ENCODE data around the gene C2orf80. TPM values are rescaled to one million over a fixed set of nuclear protein-coding genes. Genes with fewer than 3 reads are reported as not detected.
"Not testable (repeated sequence)": the region's sequence is repeated elsewhere in the genome, so short reads cannot be mapped to it uniquely, and the experiment has no call there.

The C2orf80 gene
- polyA plus RNA-seq, 3 donors: 0.27 to 0.96 (median 0.32) TPM

DNA sequence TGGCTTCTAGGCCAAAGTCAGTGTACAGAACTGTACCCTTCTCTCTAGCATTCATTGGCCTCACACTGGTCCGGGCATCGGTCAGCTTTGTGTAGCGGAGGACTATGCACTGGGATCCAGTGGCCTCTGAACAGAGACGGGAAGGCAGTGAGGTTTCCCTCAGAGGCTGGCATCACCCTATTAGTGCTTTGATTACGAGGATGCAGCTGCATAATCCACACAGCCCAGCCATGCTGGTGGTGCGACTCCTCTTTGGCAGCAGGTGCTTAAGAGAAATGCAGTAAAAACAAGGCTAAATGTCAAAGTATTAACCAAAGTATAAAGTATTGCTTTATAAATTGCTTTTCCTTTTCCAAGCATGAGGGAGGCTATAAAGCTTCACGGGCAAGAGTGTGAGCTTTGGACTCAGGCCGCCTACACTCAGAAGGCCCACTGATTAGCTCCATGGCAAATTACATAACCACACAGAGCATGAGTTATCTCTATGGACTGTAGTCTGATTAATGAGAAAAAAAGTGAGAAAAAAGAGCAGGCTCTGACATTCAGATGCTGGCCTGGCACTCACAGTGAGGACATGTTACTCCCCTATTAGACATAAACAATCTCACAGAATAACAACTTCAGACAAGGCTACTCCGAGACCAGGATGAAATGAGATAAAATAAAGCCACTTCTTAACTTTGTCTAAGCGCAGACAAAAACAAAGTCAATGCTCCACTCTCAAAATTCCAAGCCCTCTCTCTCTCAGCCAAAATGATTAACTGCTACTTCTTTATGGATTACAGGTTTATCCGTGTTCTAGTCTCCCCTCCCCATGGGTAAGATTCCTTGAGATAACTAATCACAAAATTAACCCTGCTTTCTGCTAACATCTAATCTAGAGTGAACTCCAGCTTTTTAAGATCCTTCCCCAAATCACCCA is 53.8 kb downstream of the C2orf80 start:
- no peak for DNase-seq

DNA sequence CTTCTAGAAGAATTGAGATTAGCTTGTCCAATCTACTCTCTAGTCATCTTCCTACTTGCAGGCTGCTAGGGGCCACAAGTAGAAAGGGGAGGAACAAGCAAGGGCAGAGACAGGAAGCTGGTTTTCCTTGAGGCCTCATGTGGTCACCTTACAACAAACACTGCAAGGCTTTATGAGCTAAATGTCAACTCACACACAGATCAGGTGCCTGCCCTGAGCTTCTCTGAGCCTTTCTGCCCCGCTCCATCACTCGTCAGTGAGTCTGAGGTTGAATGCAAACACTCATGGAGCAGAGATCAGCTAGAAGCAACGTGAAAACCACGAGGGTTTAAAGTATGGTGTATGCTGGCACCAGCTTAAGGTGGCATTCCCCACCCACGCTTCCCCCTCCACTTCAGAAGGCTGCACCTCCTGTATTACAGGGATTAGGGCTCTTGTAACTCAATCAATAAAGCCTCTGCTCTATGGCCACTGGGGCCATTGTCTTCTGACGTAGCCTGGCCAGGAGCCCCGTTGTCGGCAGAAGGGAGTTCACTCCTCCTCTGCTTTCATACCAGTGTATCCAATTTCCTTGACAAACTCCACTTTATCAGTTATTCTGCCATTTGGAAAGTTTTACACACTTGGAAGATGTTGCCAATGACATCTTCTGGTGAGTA is 54.8 kb downstream of the C2orf80 start:
- DNase-seq: no peak

DNA sequence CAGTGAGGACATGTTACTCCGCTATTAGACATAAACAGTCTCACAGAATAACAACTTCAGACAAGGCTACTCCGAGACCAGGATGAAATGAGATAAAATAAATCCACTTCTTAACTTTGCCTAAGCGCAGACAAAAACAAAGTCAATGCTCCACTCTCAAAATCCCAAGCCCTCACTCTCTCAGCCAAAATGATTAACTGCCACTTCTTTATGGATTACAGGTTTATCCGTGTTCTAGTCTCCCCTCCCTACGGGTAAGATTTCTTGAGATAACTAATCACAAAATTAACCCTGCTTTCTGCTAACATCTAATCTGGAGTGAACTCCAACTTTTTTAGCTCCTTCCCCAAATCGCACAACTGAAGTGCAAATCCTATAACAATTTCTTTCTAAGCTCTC is 59.1 kb downstream of the C2orf80 start:
- no peak for DNase-seq

DNA sequence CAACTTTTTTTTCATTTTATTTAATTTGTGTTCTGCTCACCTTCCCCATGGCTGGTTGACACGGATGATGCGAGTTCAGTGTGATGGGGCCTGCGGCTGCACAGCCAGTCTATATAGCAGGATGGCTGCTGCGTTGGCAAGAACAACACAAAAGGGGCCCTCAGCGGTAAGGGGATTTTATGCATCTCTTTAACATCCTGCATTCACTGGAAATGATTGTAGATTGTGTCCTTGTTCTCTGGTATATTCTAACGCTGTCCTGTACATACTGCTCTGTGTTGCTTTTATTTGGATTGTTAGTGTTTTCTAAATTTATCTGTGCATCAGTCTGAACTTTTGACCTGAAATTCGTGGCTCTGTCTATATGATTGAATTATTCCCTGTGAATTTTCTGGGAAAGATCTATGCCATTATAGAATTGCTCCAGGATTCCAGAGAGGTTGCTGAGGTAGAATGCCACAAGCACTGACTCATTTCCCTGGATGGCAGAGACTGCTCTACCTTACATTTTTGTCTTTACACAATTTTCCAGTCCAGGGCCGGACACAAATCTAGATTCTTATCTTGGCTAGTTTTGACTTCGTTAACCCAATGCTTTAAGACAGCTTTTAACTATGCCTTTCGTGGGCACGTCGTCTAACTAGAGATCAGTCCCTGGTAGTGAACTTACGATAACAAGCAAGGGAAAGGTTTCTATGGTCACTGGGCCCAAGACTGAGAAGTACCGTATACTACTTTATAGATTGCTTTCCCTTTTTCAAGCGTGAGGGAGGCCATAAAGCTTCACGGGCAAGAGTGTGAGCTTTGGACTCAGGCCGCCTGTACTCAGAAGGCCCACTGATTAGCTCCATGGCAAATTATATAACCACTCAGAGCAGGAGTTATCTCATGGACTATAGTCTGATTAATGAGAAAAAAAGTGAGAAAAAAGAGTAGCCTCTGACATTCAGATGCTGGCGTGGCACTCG is 59.8 kb downstream of the C2orf80 start, which contains the start of gene CRYGC:
Gene CRYGC (minus strand): TSS at position 85 of the 968 bp plus-strand sequence. CDS start 36 bp downstream, at position 49.
- no peak for DNase-seq

DNA sequence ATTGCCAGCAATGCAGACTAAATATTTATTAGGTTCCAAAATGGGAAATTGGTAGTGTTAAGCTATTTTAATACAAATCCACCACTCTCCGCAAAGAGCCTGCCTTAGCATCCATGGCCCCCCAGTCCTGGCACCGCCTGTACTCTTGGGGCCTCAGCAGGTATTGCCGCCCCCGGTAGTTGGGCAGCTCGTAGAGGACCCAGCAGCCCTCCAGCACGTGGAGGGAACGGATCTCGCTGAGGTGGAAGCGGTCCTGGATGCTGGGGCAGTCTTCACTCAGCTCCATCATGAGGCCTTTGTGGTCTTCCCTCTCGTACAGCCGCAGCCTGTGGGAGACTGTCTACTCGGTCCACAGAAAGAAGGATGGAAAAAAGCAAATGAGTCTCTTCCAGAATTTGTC is 61.7 kb downstream of the C2orf80 start:
- DNase-seq: no peak

DNA sequence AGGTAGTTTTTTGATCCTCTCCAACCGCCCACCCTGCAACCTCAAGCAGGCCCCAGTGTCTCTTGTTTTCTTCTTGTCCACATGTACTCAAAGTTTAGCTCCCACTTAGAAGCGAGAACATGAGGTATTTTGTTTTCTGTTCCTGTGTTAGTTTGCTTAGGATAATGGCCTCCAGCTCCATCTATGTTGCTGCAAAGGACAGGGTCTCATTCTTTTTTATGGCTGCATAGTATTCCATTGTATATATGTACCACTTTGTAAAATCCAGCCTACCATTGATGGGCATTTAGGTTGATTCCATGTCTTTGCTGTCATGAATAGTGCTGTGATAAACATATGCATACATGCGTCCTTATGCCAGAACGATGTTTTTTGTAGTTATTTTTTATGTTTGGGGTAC is 62.7 kb downstream of the C2orf80 start:
- DNase-seq: no peak

DNA sequence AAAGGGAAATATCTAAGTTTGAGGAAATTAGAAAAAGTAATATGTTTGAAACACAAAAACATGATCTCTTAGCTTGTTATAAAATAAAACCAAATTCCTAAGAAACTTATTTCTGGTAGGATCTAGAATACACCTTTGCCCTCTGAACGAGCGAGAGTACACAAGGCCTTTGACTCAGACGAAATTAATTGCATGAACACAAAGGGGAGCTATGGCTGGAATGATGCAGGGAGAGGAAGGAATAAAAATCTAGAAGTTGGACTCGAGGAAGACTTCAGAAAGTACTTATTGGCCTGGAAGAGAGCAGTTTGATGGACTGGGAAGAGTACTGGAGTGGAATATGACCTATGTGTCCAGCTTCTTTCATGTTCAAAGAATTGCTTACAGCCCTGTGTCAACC is 64.6 kb downstream of the C2orf80 start:
- no peak for DNase-seq

DNA sequence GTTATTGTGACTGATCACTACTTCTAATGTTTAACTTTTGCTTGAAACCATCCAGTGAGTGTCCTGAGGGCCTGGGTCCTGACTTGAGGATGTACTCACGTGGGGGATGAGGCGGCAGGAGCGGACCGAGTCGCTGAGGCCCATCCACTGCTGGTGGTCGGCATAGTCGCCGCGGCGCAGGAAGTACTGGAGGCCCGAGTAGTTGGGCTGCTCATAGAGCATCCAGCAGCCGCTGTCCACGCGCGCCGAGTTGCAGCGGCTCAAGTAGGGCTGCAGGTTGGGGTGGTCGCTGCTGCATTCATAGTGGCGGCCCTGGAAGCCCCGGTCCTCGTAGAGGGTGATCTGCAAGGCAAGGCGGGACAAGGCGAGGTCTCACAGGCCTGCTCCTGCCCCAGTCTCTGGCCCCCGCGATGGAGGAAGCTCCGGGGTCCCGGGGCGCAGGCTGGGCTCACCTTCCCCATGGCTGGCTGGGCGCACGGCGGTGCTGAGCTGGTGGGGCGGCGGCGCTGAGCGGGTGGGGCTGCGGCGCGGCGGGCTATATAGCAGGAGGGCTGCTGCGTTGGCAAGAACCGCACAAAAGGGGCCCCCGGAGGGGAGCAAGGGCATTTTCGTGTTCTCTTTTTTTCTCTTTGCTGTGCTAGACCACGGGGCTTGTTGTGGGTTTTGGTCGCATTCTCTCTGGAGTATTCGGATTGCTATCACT is 65.7 kb downstream of the C2orf80 start, which contains the start of gene CRYGD:
Gene CRYGD (minus strand): TSS at position 512 of the 703 bp plus-strand sequence. CDS start 51 bp downstream, at position 461.
- DNase-seq: not testable (repeated sequence)

DNA sequence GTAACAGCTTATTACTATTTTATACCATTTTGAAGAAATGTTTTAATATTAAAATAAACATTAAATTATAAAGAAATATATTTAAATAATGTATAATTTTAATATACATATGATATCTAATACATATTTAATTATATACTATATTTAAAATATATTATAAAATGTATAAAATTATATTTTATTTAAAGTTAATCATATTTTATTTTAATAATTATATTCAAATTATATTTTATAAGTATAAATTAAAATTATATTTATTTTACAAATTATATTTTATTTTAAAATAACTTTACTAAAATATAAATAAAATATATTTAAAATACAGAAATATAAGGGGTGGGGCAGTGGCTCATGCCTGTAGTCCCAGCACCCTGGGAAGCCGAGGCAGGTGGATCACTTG is 67.6 kb downstream of the C2orf80 start:
- DNase-seq: no peak

DNA sequence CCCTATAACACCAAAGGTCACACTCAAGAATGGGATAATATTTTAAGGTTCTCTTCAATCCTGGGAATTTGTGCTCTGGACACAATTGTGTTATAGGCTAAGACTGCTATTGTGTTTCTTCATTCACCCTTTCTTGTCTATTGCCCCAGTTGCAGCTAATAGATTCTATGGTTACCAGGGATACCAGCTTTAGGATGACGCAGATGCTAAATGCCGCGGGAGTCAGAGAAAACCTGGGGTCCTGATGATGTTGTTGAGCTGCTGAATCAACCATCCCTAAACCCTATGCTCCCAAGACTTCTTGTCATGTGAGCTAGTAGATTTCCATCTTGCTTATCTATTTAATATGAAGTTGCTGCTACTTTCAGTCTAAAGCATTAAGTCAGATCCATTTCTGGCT is 70.9 kb downstream of the C2orf80 start:
- no peak for DNase-seq

DNA sequence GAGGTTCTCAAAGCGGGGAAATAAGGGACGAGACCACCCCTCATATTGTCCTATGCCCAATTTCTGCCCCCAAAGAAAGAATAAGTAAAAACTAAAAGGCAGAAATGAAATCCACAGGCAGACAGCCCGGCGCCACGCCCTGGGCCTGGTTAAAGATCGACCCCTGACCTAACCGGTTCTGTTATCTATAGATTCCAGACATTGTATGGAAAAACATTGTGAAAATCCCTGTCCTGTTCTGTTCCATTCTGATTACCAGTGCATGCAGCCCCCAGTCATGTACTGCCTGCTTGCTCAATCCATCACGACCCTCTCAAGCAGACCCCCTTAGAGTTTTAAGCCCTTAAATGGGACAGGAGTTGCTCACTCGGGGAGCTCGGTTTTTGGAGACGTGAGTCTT is 72.4 kb downstream of the C2orf80 start:
- not testable (repeated sequence) for DNase-seq

Other genes starting within 250 kb of the C2orf80 start
- 10 to 100 TPM; 11.5 to 13.9 (median 12.1) TPM for gene PLEKHM3, start 164.5 kb downstream of the C2orf80 start, polyA plus RNA-seq (ENCODE audit: insufficient read length in 3 of 3)
- gene CRYGD, start 65.5 kb downstream of the C2orf80 start, polyA plus RNA-seq (ENCODE audit: insufficient read length in 3 of 3): under 1 TPM in 1 of 3 donors, not detected in 2; 0.26 TPM
- not detected for gene CRYGC, start 60.2 kb downstream of the C2orf80 start, polyA plus RNA-seq (ENCODE audit: insufficient read length in 3 of 3)
- not detected for gene CRYGB, start 43.9 kb downstream of the C2orf80 start, polyA plus RNA-seq (ENCODE audit: insufficient read length in 3 of 3)
- not detected for gene CRYGA, start 26.4 kb downstream of the C2orf80 start, polyA plus RNA-seq (ENCODE audit: insufficient read length in 3 of 3)
- 100 to 1,000 TPM; 102 to 111 (median 103) TPM for gene IDH1, start 65.0 kb upstream of the C2orf80 start, polyA plus RNA-seq (ENCODE audit: insufficient read length in 3 of 3)
- 10 to 100 TPM; 20.1 to 30.8 (median 28.0) TPM for gene PIKFYVE, start 76.2 kb upstream of the C2orf80 start, polyA plus RNA-seq (ENCODE audit: insufficient read length in 3 of 3)
- gene PTH2R, start 216.8 kb upstream of the C2orf80 start, polyA plus RNA-seq (ENCODE audit: insufficient read length in 3 of 3): 10 to 100 TPM; 31.0 to 60.8 (median 56.2) TPM